DOHH2 (cell line): ENCODE data around the gene ATP6V0A4.

Source experiments
- EZH2phosphoT487 ChIP-seq: fragments of 200-600 bp; sonication (generic); IDR thresholded peaks from 2 replicates; pipeline ENCODE4 v1.6.1; 2017; ENCODE audit warnings: borderline replicate concordance, mild to moderate bottlenecking, antibody characterized with exemption, low read length, moderate library complexity, mixed read lengths
- TF ChIP-seq, protein P1 (sequence below): fragments of 200-600 bp; sonication (generic); IDR thresholded peaks from one replicate; pipeline ENCODE4 v1.5.1; 2014; ENCODE audit warnings: antibody characterized with exemption, mild to moderate bottlenecking, low read depth, low read length; ENCODE audit not compliant: poor library complexity, severe bottlenecking

DNA sequence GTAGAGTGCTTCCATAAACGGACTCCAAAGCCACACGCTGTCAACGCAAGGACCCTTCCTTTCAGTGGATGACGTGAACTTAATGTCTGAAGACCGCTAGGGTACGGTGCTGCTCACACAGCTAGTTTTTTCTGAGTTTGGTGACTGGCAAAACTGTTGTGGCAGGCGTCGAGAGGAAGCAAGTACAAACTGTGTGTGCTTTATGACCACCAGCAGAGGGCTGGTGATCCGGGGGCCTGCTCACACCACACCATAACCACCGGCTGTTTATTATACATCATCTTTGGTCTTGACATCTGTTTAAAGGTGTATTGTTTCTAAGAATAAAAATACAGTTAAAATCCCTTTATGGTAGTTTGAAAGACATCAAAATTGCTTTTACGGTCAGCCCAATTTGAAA, 37.1 kb upstream of the ATP6V0A4 start:
- TF ChIP-seq, protein P1, sequence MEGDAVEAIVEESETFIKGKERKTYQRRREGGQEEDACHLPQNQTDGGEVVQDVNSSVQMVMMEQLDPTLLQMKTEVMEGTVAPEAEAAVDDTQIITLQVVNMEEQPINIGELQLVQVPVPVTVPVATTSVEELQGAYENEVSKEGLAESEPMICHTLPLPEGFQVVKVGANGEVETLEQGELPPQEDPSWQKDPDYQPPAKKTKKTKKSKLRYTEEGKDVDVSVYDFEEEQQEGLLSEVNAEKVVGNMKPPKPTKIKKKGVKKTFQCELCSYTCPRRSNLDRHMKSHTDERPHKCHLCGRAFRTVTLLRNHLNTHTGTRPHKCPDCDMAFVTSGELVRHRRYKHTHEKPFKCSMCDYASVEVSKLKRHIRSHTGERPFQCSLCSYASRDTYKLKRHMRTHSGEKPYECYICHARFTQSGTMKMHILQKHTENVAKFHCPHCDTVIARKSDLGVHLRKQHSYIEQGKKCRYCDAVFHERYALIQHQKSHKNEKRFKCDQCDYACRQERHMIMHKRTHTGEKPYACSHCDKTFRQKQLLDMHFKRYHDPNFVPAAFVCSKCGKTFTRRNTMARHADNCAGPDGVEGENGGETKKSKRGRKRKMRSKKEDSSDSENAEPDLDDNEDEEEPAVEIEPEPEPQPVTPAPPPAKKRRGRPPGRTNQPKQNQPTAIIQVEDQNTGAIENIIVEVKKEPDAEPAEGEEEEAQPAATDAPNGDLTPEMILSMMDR = no peak
- TF ChIP-seq EZH2phosphoT487 = no peak
